K562 (cell line): ENCODE data around the gene DCTN5. TPM values are rescaled to one million over a fixed set of nuclear protein-coding genes. Genes with fewer than 3 reads are reported as not detected.

Experiments used
- ATAC-seq: fragments of 200-7000 bp; cut with Tn5 transposase; 3 replicates; pipeline ENCODE4 v1.9.1; 2020; ENCODE audit warnings: moderate library complexity
- BruUV-seq: library from RNA; stranded (reverse); fragments of 400-500 nt; replicated peaks from 2 replicates; lab custom pipeline; 2021; lab: Mats Ljungman, UMichigan
- CTCF ChIA-PET: fragments of 300-600 bp; formaldehyde crosslinking; extraction: SDS; loops from one replicate; lab custom pipeline; 2021; ENCODE audit warnings: low intra/inter-chr PET ratio; lab: Yijun Ruan, JAX
- POLR2A ChIA-PET: fragments of 300-600, 350-650 bp; sonication (Branson Sonifier 250); formaldehyde crosslinking; extraction: SDS; loops from one replicate; lab custom pipeline; 2021; ENCODE audit warnings: antibody characterized with exemption, inconsistent platforms; lab: Yijun Ruan, JAX
- DNase-seq, 4 experiments: peaks; one replicate each; pipeline versions ENCODE4 v3.0.0 to v3.0.0-alpha.2; 2011 to 2018; ENCODE audit warnings: low spot score in 3 of 4, mixed read lengths in 3 of 4; ENCODE audit errors: extremely low read depth in 1 of 4
- FAIRE-seq: peaks from 2 replicates; lab custom pipeline; 2011; peaks lifted over from hg19 to GRCh38; lab: Jason Lieb, UNC
- H2AFZ ChIP-seq: 2 replicates; pipeline ENCODE4 v1.6.0; 2011; ENCODE audit warnings: low read depth, low read length, control low read depth, inconsistent platforms
- H3K27ac ChIP-seq: fragments of 200-600 bp; 3 replicates; pipeline ENCODE4 v1.8.0; 2011; ENCODE audit warnings: low read depth, mild to moderate bottlenecking, control low read depth, inconsistent platforms, low read length, moderate library complexity, mixed read lengths; ENCODE audit errors: extremely low read depth
- H3K27me3 ChIP-seq, 2 experiments: fragments of 300-600 bp in 1 of 2; 2 replicates in 1 of 2; 3 replicates in 1 of 2; pipeline versions ENCODE4 v1.6.0 to v1.8.0; 2011; ENCODE audit warnings: inconsistent platforms in 2 of 2, low read length in 2 of 2, mild to moderate bottlenecking in 1 of 2, mixed read lengths in 1 of 2, moderate library complexity in 1 of 2; ENCODE audit not compliant: control insufficient read depth in 2 of 2, insufficient read depth in 2 of 2
- H3K36me3 ChIP-seq: fragments of 300-600 bp; 3 replicates; pipeline ENCODE4 v1.8.0; 2011; ENCODE audit warnings: mild to moderate bottlenecking, low read length, inconsistent platforms; ENCODE audit not compliant: control insufficient read depth, insufficient read depth
- H3K4me1 ChIP-seq, 2 experiments: fragments of 200-600 bp in 1 of 2; replicated peaks in 1 of 2; 2 replicates in 1 of 2; 3 replicates in 1 of 2; pipeline versions ENCODE4 v1.5.1 to v1.8.0; 2011; ENCODE audit warnings: inconsistent platforms in 2 of 2, low read length in 2 of 2, mild to moderate bottlenecking in 1 of 2, mixed read lengths in 1 of 2, moderate library complexity in 1 of 2; ENCODE audit not compliant: control insufficient read depth in 2 of 2, insufficient read depth in 2 of 2
- H3K4me2 ChIP-seq: 2 replicates; pipeline ENCODE4 v1.6.1; 2011; ENCODE audit warnings: low read length, control low read depth, inconsistent platforms, mixed read lengths; ENCODE audit not compliant: insufficient read depth
- H3K4me3 ChIP-seq: fragments of 200-600 bp; sonication (generic), shearing (Covaris generic); 2 replicates; pipeline ENCODE4 v1.5.1; 2016; ENCODE audit warnings: control low read depth, inconsistent platforms
- H3K79me2 ChIP-seq: fragments of 200-600 bp; 3 replicates; pipeline ENCODE4 v1.8.0; 2011; ENCODE audit warnings: low read length, inconsistent platforms; ENCODE audit not compliant: control insufficient read depth, insufficient read depth
- H3K9ac ChIP-seq, 2 experiments: 2 replicates each; pipeline versions ENCODE4 v1.6.0 to v1.6.1; 2011; ENCODE audit warnings: low read depth in 2 of 2, low read length in 2 of 2, control low read depth in 1 of 2, inconsistent platforms in 1 of 2, mild to moderate bottlenecking in 1 of 2, mixed read lengths in 1 of 2; ENCODE audit not compliant: insufficient read depth in 1 of 2
- H3K9me1 ChIP-seq: one replicate; pipeline ENCODE4 v1.6.0; 2011; ENCODE audit warnings: inconsistent platforms, mild to moderate bottlenecking, low read length, moderate library complexity; ENCODE audit not compliant: control insufficient read depth, insufficient read depth
- H3K9me3 ChIP-seq: replicated peaks from 2 replicates; pipeline ENCODE4 v1.5.1; 2011; ENCODE audit warnings: low read depth, low read length, inconsistent platforms; ENCODE audit not compliant: control insufficient read depth, insufficient read depth
- H4K20me1 ChIP-seq: replicated peaks from 2 replicates; pipeline ENCODE4 v1.6.1; 2011; ENCODE audit warnings: low read length, inconsistent platforms, mixed read lengths; ENCODE audit not compliant: control insufficient read depth, insufficient read depth
- DLX4 ChIP-seq: fragments of 250-450 bp; sonication (Bioruptor Pico); IDR thresholded peaks from 2 replicates; pipeline ENCODE4 v1.6.1; 2021; ENCODE audit warnings: mild to moderate bottlenecking
- ZBTB33 ChIP-seq: sonication (generic); formaldehyde crosslinking; IDR thresholded peaks from 2 replicates; pipeline ENCODE4 v1.8.1; 2023; ENCODE audit warnings: mild to moderate bottlenecking, missing genetic modification reagents
- WGBS: fragments of 100-300 bp; shearing (Covaris generic); methylation state at CpG from one replicate; pipeline ENCODE4 v1.1.6; 2016; ENCODE audit warnings: low coverage, mixed read lengths; ENCODE audit not compliant: insufficient coverage; ENCODE audit errors: missing lambda C conversion rate; 5-methylcytosine and 5-hydroxymethylcytosine counted together
- in situ Hi-C: fragments of 300-500 bp; cut with MboI; formaldehyde crosslinking; loops from 4 replicates; pipeline ENCODE4 v1.15.0; 2018; ENCODE audit warnings: inconsistent platforms, mixed read lengths
- intact Hi-C: fragments of 100-400 bp; cut with micrococcal nuclease; formaldehyde crosslinking; loops from 2 replicates; pipeline ENCODE4 v1.14.2; 2022
- polyA plus RNA-seq, 8 experiments: library from polyadenylated mRNA; depleted of rRNA in 4 of 8; stranded (reverse) in 5 of 8; unstranded in 3 of 8; fragments of >200 nt; fragmentation: Nextera tagmentation in 2 of 8; fragmentation: Illumina TruSeq in 1 of 8; extraction: Ambion mirVana in 2 of 8; extraction: Trizol in 1 of 8; gene quantifications; 2 replicates each; pipeline versions ENCODE4 v1.2.1 to v1.2.3, GENCODE V29; 2011 to 2014; ENCODE audit warnings: inconsistent platforms in 1 of 8, missing spikeins in 1 of 8
- total RNA-seq, 7 experiments: library from RNA; depleted of rRNA in 6 of 7; stranded (reverse); fragments of >200 nt in 6 of 7; fragmentation: Illumina TruSeq in 2 of 7; extraction: Trizol in 2 of 7; gene quantifications; 2 replicates each; pipeline versions ENCODE4 v1.2.1 to v1.2.3, GENCODE V29; 2011 to 2021; ENCODE audit warnings: low replicate concordance in 1 of 7

DCTN5 gene
- total and polyA plus RNA-seq, 9 of the 15 experiments (the other 6 are each of a cell fraction or from before 2014, with no cell fraction given), result 35.8 to 149 (median 75.9) TPM

DNA sequence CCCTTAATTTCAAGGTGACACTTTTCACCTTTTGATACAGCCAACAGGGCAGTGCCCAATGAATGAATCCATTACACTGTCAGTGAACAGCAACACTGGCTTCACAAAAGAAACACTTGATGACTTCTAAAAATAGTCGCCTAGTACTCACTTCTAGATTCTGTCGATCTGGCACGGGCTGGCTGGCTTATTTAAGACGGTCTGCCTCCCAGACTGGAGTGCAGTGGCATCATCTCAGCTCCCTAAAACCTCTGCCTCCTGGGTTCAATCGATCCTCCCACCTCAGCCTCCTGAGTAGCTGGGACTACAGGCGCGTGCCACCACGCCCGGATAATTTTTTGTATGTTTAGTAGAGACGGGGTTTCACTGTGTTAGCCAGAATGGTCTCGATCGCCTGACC is 47.1 kb upstream of the DCTN5 start:
- intact Hi-C loops, result no loop called here
- BruUV-seq, result no TSS peak
- POLR2A ChIA-PET, result interaction anchor here (0.6 to 0.7 kb wide), 2 partner anchors 48 to 418 kb away, joined by 3 read pairs; no protein-coding TSS in a partner anchor

More for the DNA sequence above, 47.1 kb upstream of the DCTN5 start:
- CTCF ChIA-PET, result no interaction called here
- ATAC-seq, result no peak
- peaks cover 12 to 18% of the 10 kb centered on the region in 2 experiments; a peak in 4 of 5 replicates for H3K4me1 ChIP-seq
- no peak overlapping the region for H3K4me2 ChIP-seq
- no peaks in the 10 kb centered on the region for H3K27me3 ChIP-seq
- no peaks in the 10 kb centered on the region; the same call in 1 of the 2 replicates for H4K20me1 ChIP-seq
- no peak overlapping the region for H3K27ac ChIP-seq
- TF ChIP-seq DLX4 (CRISPR knock-in tag) (no peak), ZBTB33 (CRISPR knock-in tag) (0 out of 2 replicates have a peak, but pooled peaks have one; percentile 15)
- TF ChIP-seq, all 486 proteins: peak for 1
- DNase-seq (no peak), FAIRE-seq (no peak)
- H2AFZ ChIP-seq, result no peak overlapping the region
- 0 out of 2 replicates have a peak overlapping the region, but pooled peaks have one; percentile 80 for H3K4me3 ChIP-seq
- H3K36me3 ChIP-seq, result peaks cover 54% of the 10 kb centered on the region
- no peak overlapping the region for H3K9ac ChIP-seq
- no peaks in the 10 kb centered on the region for H3K9me3 ChIP-seq
- in situ Hi-C loops, result no loop called here
- peaks cover 68% of the 10 kb centered on the region for H3K79me2 ChIP-seq
- 92% methylated on average over 7 of the region's 12 CpGs for WGBS
- H3K9me1 ChIP-seq, result no peaks in the 10 kb centered on the region
